Measurements from ENCODE around the gene RAB3C.

Gene RAB3C

GRCh38 chr5:58770136-58770535 lies 187.3 kb downstream of the RAB3C start:
- no peak for DNase-seq (ENCODE audit: low read depth in 1 of 2, low spot score in 1 of 2)

DNA sequence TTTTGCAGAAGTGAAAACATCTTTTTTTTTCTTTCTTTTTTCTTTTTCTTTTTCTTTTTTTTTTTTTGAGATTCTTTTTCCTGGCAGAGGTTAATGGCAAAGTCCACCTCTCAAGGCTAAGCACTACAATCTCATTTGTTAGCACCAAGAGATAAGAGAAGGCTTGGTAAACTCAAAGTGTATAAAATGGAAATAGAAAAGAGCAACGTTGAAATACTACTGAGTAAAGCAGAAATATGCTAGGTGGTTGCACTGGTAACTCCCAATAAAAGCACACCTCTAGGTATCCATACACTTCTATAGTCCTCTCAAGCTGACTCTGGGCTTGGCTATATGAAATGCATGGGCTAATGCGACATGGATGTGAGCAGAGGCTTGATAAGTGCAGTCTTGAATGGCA lies 188.9 kb downstream of the RAB3C start:
- DNase-seq (ENCODE audit: low read depth in 1 of 2, low spot score in 1 of 2): no peak

GRCh38 chr5:58773744-58774441 lies 191.0 kb downstream of the RAB3C start:
- no peak for DNase-seq (ENCODE audit: low read depth in 1 of 2, low spot score in 1 of 2)

DNA sequence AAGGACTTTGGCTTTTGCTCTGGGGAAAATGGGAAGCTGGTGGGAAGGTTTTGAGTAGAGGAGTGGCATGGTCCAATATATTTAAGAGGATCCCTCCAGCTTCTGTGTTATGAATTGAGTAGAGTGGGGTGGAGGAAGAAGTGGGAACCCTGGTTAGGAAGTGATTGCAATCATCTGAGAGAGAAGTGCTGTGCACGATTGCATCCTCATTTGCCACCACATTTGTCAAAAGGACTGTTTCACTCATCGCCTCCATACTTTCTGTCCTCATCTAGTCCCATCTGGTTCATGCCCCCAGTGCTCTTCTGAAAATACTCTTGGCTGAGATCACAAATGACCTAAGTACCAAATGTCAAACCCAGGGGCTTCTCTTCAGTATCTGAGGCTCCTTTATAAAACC lies 192.1 kb downstream of the RAB3C start:
- no peak for DNase-seq (ENCODE audit: low read depth in 1 of 2, low spot score in 1 of 2)

DNA sequence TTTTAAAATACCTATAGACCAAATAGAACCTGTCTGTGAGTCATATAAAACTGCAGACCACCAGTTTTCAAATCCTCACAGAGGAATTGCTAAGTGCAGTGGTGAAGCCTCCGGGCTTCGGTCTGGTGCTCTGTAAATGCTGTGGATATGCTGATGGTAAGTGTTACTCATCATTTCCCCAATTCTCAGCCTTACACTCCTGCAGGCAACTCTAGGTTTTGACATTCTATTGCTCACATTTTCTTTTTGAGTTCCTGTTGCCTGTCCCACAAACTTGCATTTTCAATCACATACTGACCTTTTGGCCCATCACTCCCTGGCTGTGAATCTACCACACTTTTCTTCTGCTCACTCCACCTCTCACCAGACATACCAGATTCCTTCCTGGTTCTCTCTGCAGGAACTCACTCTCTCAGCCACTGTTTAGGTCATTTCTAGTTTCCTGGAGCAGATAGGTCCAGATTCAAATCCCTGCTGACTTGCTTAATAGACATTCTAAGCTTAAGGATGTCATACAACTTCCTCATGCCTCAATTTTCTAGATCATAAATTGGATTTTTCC lies 192.9 kb downstream of the RAB3C start:
- DNase-seq (ENCODE audit: low read depth in 1 of 2, low spot score in 1 of 2): no peak

DNA sequence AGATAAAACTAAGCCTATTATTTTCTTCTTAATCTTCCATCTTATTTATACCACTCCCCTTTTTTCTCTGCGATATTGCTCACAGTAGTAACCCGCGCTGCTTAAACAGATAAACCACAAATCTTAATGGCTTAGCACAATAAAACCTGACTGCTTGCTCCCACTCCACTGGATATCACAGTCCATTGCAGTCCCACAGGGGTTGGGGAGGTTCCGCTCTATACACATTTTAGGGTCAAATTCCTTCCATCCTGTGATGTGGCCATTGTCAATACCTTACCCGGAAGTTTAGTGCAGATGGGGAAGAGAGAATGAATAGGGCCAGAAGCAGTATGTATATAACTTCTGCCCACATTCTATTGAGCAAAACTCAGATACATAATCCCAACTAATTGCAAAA lies 193.7 kb downstream of the RAB3C start:
- no peak for DNase-seq (ENCODE audit: low read depth in 1 of 2, low spot score in 1 of 2)

GRCh38 chr5:58778888-58779287 lies 196.0 kb downstream of the RAB3C start:
- no peak for DNase-seq (ENCODE audit: low read depth in 1 of 2, low spot score in 1 of 2)

- no peak for DNase-seq (ENCODE audit: low read depth in 1 of 2, low spot score in 1 of 2)
Observed at GRCh38 chr5:58786035-58786434, 203.2 kb downstream of the RAB3C start.

DNA sequence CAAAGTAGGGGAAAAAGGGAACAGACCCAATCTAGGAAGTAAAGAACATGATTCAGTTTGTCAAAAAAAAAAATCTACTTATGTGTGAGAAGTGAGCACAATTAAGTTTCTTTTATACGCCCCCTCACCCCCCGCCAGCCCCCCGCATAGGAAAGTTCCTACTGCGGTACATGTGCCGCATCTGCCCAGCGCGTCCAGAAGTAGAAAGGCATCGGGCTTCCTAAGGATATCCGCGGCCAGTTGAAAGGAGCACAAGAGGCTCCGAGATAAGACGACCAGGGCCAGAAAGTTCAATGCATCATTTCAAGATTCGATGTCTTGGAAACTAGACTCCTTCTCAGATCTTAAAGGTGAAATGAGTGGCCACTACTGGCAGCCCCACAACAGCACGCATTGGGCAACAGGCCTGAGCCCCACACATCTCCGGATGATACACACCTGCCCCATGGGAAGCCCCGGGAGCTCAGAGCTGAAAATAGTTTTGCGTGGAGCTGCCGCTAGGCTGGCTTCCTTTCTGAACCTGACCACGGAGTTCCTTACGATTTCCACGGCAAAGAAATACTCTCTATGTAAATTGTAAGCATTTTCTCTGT lies 203.9 kb downstream of the RAB3C start:
- DNase-seq (ENCODE audit: low read depth in 1 of 2, low spot score in 1 of 2): no peak

DNA sequence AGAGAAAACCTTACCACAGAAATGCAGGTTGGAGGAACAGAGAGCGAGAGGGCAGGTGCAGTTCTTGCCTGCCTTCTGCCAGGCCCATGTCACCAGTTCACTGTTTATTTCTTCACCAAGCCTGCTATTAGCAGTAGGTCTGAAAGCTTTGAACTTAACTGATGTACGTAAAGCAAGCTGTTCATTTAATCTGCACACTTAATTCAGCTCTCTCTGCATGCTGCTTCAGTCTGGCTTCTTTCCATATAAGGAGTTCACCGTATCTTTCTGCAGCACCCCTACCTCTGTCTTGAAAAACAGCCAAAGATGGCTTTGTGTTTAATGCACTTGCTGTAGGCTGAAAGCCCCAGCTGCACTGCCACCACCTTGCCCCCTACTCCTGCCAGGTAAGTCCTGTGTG lies 205.1 kb downstream of the RAB3C start:
- no peak for DNase-seq (ENCODE audit: low read depth in 1 of 2, low spot score in 1 of 2)

- no peak for DNase-seq (ENCODE audit: low read depth in 1 of 2, low spot score in 1 of 2)
Observed at GRCh38 chr5:58793888-58794657, 211.2 kb downstream of the RAB3C start.

DNA sequence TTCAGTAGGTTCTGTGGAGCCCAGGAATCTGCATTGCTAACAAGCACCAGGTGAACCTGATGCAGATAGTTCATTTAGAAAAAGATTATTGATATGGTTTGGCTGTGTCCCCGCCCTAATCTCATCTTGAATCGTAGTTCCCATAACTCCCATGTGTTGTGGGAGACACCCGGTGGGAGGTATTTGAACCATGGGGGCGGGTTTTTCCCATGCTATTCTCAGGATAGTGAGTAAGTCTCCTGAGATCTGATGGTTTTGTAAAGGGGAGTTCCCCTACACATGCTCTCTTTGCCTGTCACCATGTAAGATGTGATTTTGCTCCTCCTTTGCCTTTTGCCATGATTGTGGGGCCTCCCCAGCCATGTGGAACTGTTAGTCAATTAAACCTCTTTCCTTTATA lies 212.0 kb downstream of the RAB3C start:
- no peak for DNase-seq (ENCODE audit: low read depth in 1 of 2, low spot score in 1 of 2)

GRCh38 chr5:58795327-58795726 lies 212.5 kb downstream of the RAB3C start:
- DNase-seq (ENCODE audit: low read depth in 1 of 2, low spot score in 1 of 2): no peak

GRCh38 chr5:58797021-58797420 lies 214.1 kb downstream of the RAB3C start:
- no peak for DNase-seq (ENCODE audit: low read depth in 1 of 2, low spot score in 1 of 2)

DNA sequence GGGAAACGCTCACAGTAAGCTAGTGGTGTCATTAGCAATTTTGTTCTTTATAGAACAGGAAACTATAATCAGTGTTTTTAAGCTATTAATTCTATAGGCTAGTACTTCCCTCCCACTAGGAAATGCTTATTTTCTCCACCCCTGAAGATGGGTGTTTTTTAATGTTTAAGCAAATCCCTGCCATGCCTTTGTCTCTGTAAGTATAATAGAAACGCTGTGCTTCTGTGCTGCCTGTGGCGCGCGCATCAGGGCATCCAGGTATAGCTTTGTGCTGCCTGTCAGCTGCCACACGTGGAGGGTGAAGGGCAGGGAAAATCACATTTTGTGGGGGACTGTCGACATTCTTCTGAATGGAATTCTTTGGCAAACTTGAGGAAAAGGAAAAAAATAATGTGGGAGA lies 217.5 kb downstream of the RAB3C start:
- DNase-seq (ENCODE audit: low read depth in 1 of 2, low spot score in 1 of 2): no peak

DNA sequence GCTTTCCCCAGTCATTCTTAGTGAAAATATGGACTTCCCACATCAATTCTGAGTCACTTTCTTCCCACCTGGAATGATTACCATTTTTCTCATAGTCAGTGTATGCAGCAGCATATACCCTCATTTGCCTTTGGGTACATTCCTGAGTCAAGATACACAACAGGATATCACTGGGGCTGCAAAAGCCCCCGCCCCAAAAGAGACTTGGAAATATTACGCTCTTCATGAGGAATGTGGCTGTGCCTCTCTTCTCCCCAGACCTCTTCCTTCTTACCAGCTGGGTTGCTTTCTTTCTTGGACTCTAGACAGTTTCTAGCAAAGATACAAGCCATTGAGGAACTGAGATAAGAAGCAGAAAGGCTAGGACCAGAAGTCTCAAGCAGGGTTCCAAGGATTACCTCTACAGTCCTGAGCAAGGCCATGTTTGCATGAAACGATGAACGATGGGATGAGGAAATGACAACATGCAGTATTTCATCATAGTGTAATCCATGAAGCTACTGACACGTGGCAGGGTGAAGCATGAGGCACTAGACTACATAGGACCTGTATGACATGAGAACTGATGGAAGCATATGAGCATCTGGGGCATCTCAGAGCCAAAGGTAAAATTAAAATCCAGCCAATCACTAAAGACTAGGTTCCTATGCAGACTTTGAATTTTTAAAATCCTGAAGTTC lies 218.1 kb downstream of the RAB3C start:
- no peak for DNase-seq (ENCODE audit: low read depth in 1 of 2, low spot score in 1 of 2)

- no peak for DNase-seq (ENCODE audit: low read depth in 1 of 2, low spot score in 1 of 2)
Observed at GRCh38 chr5:58803056-58803455, 220.2 kb downstream of the RAB3C start.

DNA sequence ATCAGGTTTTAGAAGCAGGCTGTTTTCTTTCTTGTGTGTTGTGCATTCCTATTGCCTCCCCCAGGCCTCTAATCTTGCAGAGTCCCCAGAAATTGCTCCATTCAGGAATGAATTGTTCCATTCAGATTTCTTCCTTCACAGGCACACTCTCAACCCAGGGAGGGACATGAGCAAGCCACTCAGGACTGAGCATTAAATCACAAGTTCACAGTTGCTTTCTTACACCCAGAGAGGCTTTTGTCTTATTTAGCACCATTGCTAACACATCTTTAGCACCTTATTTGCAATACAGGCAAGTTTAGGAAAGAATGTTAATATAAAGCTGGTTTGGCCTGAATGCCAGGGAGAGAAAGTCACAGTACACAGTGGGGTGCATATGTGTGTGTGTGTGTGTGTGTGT lies 221.4 kb downstream of the RAB3C start:
- no peak for DNase-seq (ENCODE audit: low read depth in 1 of 2, low spot score in 1 of 2)

- DNase-seq (ENCODE audit: low read depth in 1 of 2, low spot score in 1 of 2): no peak
Observed at GRCh38 chr5:58810086-58810485, 227.2 kb downstream of the RAB3C start.

DNA sequence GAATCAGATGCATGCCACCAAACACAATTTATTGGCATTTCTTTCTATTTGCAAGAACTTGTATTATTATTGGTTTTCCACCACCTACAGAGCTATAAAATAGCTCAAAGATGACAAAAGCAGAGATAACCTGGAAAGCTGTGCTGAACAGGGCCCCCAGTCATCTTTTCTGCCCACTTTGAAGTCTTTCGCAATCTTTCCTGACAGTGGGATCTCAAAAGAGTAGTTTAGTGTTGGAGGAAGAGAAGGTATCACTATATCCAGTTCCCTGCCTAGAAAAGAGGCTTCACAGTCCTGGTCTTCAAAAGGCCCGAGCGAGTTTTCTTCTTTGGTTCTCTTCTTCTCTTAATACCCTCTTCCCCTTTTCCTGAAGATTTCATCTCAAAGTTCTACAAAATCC lies 231.0 kb downstream of the RAB3C start:
- no peak for DNase-seq (ENCODE audit: low read depth in 1 of 2, low spot score in 1 of 2)

DNA sequence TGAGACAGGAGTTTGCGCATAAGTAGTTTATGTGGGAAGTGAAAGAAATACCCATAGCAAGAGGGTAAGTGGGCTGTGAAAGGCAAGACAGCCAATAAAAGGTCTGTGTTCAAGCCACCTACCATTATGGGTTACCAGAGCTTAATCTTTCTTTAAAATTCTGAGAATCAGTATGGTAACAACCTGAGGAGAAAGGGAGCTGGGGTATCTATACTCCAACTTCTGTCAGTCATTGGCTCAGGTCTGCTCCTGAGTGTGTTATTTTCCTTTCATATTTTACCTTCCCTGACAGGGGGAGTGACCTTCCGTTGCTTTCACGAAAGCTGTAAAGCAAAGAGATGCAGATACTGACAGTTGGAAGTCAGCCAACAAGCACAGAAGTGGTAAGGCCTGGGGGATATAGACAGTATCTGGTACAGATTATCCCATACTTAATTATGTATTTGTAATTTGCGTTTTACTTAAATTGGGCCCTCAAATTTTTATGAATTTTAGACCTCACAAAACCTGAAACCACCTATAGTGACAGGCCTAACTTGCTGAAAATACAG lies 233.4 kb downstream of the RAB3C start:
- DNase-seq (ENCODE audit: low read depth in 1 of 2, low spot score in 1 of 2): no peak

All from stimulated activated CD4-positive, alpha-beta T cell treated with anti-CD3 and anti-CD28 coated beads, Interleukin-15, amount 100 ng/mL, for 1 hour (primary cell).